K562 (cell line): ENCODE results near the gene RAD50. TPM values are rescaled to one million over a fixed set of nuclear protein-coding genes. Genes with fewer than 3 reads are reported as not detected.
A peak's percentile ranks its signal among the peaks of the same experiment; 100 is the strongest.

Source experiments
- ATAC-seq: fragments of 200-7000 bp; cut with Tn5 transposase; 3 replicates; pipeline ENCODE4 v1.9.1; 2020; ENCODE audit warnings: moderate library complexity
- BruUV-seq: library from RNA; stranded (reverse); fragments of 400-500 nt; replicated peaks from 2 replicates; lab custom pipeline; 2021; lab: Mats Ljungman, UMichigan
- CTCF ChIA-PET: fragments of 300-600 bp; formaldehyde crosslinking; extraction: SDS; loops from one replicate; lab custom pipeline; 2021; ENCODE audit warnings: low intra/inter-chr PET ratio; lab: Yijun Ruan, JAX
- POLR2A ChIA-PET: fragments of 300-600, 350-650 bp; sonication (Branson Sonifier 250); formaldehyde crosslinking; extraction: SDS; loops from one replicate; lab custom pipeline; 2021; ENCODE audit warnings: antibody characterized with exemption, inconsistent platforms; lab: Yijun Ruan, JAX
- DNase-seq, 4 experiments: peaks; one replicate each; pipeline versions ENCODE4 v3.0.0 to v3.0.0-alpha.2; 2011 to 2018; ENCODE audit warnings: low spot score in 3 of 4, mixed read lengths in 3 of 4; ENCODE audit errors: extremely low read depth in 1 of 4
- FAIRE-seq: peaks from 2 replicates; lab custom pipeline; 2011; peaks lifted over from hg19 to GRCh38; lab: Jason Lieb, UNC
- H2AFZ ChIP-seq: 2 replicates; pipeline ENCODE4 v1.6.0; 2011; ENCODE audit warnings: low read depth, low read length, control low read depth, inconsistent platforms
- H3K27ac ChIP-seq: fragments of 200-600 bp; 3 replicates; pipeline ENCODE4 v1.8.0; 2011; ENCODE audit warnings: low read depth, mild to moderate bottlenecking, control low read depth, inconsistent platforms, low read length, moderate library complexity, mixed read lengths; ENCODE audit errors: extremely low read depth
- H3K27me3 ChIP-seq, 2 experiments: fragments of 300-600 bp in 1 of 2; 2 replicates in 1 of 2; 3 replicates in 1 of 2; pipeline versions ENCODE4 v1.6.0 to v1.8.0; 2011; ENCODE audit warnings: inconsistent platforms in 2 of 2, low read length in 2 of 2, mild to moderate bottlenecking in 1 of 2, mixed read lengths in 1 of 2, moderate library complexity in 1 of 2; ENCODE audit not compliant: control insufficient read depth in 2 of 2, insufficient read depth in 2 of 2
- H3K36me3 ChIP-seq: fragments of 300-600 bp; 3 replicates; pipeline ENCODE4 v1.8.0; 2011; ENCODE audit warnings: mild to moderate bottlenecking, low read length, inconsistent platforms; ENCODE audit not compliant: control insufficient read depth, insufficient read depth
- H3K4me1 ChIP-seq, 2 experiments: fragments of 200-600 bp in 1 of 2; replicated peaks in 1 of 2; 2 replicates in 1 of 2; 3 replicates in 1 of 2; pipeline versions ENCODE4 v1.5.1 to v1.8.0; 2011; ENCODE audit warnings: inconsistent platforms in 2 of 2, low read length in 2 of 2, mild to moderate bottlenecking in 1 of 2, mixed read lengths in 1 of 2, moderate library complexity in 1 of 2; ENCODE audit not compliant: control insufficient read depth in 2 of 2, insufficient read depth in 2 of 2
- H3K4me2 ChIP-seq: 2 replicates; pipeline ENCODE4 v1.6.1; 2011; ENCODE audit warnings: low read length, control low read depth, inconsistent platforms, mixed read lengths; ENCODE audit not compliant: insufficient read depth
- H3K4me3 ChIP-seq: fragments of 200-600 bp; sonication (generic), shearing (Covaris generic); 2 replicates; pipeline ENCODE4 v1.5.1; 2016; ENCODE audit warnings: control low read depth, inconsistent platforms
- H3K79me2 ChIP-seq: fragments of 200-600 bp; 3 replicates; pipeline ENCODE4 v1.8.0; 2011; ENCODE audit warnings: low read length, inconsistent platforms; ENCODE audit not compliant: control insufficient read depth, insufficient read depth
- H3K9ac ChIP-seq, 2 experiments: 2 replicates each; pipeline versions ENCODE4 v1.6.0 to v1.6.1; 2011; ENCODE audit warnings: low read depth in 2 of 2, low read length in 2 of 2, control low read depth in 1 of 2, inconsistent platforms in 1 of 2, mild to moderate bottlenecking in 1 of 2, mixed read lengths in 1 of 2; ENCODE audit not compliant: insufficient read depth in 1 of 2
- H3K9me1 ChIP-seq: one replicate; pipeline ENCODE4 v1.6.0; 2011; ENCODE audit warnings: inconsistent platforms, mild to moderate bottlenecking, low read length, moderate library complexity; ENCODE audit not compliant: control insufficient read depth, insufficient read depth
- H3K9me3 ChIP-seq: replicated peaks from 2 replicates; pipeline ENCODE4 v1.5.1; 2011; ENCODE audit warnings: low read depth, low read length, inconsistent platforms; ENCODE audit not compliant: control insufficient read depth, insufficient read depth
- H4K20me1 ChIP-seq: replicated peaks from 2 replicates; pipeline ENCODE4 v1.6.1; 2011; ENCODE audit warnings: low read length, inconsistent platforms, mixed read lengths; ENCODE audit not compliant: control insufficient read depth, insufficient read depth
- CXXC5 ChIP-seq: fragments of 250-450 bp; sonication (Bioruptor Pico); IDR thresholded peaks from 2 replicates; pipeline ENCODE4 v1.8.0; 2022; ENCODE audit warnings: inconsistent platforms, mild to moderate bottlenecking, moderate library complexity
- HOMEZ ChIP-seq: fragments of 250-450 bp; sonication (Bioruptor Pico); IDR thresholded peaks from 2 replicates; pipeline ENCODE4 v1.4.0; 2020; ENCODE audit warnings: mild to moderate bottlenecking, moderate library complexity
- JUN ChIP-seq, 2 experiments: sonication (generic) in 1 of 2; formaldehyde crosslinking in 1 of 2; IDR thresholded peaks; 2 replicates each; pipeline versions ENCODE4 v1.6.1 to v1.8.0; 2012 to 2022; ENCODE audit warnings: borderline replicate concordance in 2 of 2, mild to moderate bottlenecking in 2 of 2, improper control_type of control experiment in 1 of 2, low read depth in 1 of 2, low read length in 1 of 2, missing genetic modification reagents in 1 of 2
- KDM2B ChIP-seq: fragments of 250-450 bp; sonication (Bioruptor Pico); IDR thresholded peaks from 2 replicates; pipeline ENCODE4 v1.8.0; 2021; ENCODE audit warnings: mild to moderate bottlenecking, moderate library complexity
- KHSRP ChIP-seq: fragments of 450-650 bp; IDR thresholded peaks from 2 replicates; pipeline ENCODE4 v1.6.1; 2017
- MAX ChIP-seq: sonication (generic); formaldehyde crosslinking; IDR thresholded peaks from 2 replicates; pipeline ENCODE4 v1.9.0; 2022; ENCODE audit warnings: mild to moderate bottlenecking, missing genetic modification reagents
- MED1 ChIP-seq: sonication (generic); formaldehyde crosslinking; IDR thresholded peaks from 2 replicates; pipeline ENCODE4 v1.8.1; 2023; ENCODE audit warnings: missing genetic modification reagents, borderline replicate concordance
- POLR2H ChIP-seq: IDR thresholded peaks from 2 replicates; pipeline ENCODE4 v1.6.1; 2016; ENCODE audit warnings: missing genetic modification characterization, low read depth, mild to moderate bottlenecking, control low read depth, missing compliant biosample characterization, moderate library complexity
- SFPQ ChIP-seq: fragments of 200-400 bp; formaldehyde crosslinking; IDR thresholded peaks from 2 replicates; pipeline ENCODE4 v1.6.1; 2017; ENCODE audit warnings: mild to moderate bottlenecking, low read depth, low read length, moderate library complexity
- TEAD4 ChIP-seq, 2 experiments: sonication (generic) in 1 of 2; formaldehyde crosslinking in 1 of 2; IDR thresholded peaks; 2 replicates each; pipeline versions ENCODE4 v1.6.1 to v1.8.0; 2012 to 2022; ENCODE audit warnings: borderline replicate concordance in 1 of 2, inconsistent platforms in 1 of 2, low read length in 1 of 2, mild to moderate bottlenecking in 1 of 2, missing genetic modification reagents in 1 of 2
- ZNF398 ChIP-seq: fragments of 250-450 bp; sonication (Bioruptor Pico); IDR thresholded peaks from 2 replicates; pipeline ENCODE4 v1.8.0; 2021; ENCODE audit warnings: moderate library complexity, mild to moderate bottlenecking, inconsistent platforms
- ZNF699 ChIP-seq: fragments of 250-450 bp; sonication (Bioruptor Pico); IDR thresholded peaks from 2 replicates; pipeline ENCODE4 v1.8.0; 2021; ENCODE audit warnings: mild to moderate bottlenecking, moderate library complexity; ENCODE audit not compliant: insufficient replicate concordance
- WGBS: fragments of 100-300 bp; shearing (Covaris generic); methylation state at CpG from one replicate; pipeline ENCODE4 v1.1.6; 2016; ENCODE audit warnings: low coverage, mixed read lengths; ENCODE audit not compliant: insufficient coverage; ENCODE audit errors: missing lambda C conversion rate; 5-methylcytosine and 5-hydroxymethylcytosine counted together
- in situ Hi-C: fragments of 300-500 bp; cut with MboI; formaldehyde crosslinking; loops from 4 replicates; pipeline ENCODE4 v1.15.0; 2018; ENCODE audit warnings: inconsistent platforms, mixed read lengths
- intact Hi-C: fragments of 100-400 bp; cut with micrococcal nuclease; formaldehyde crosslinking; loops from 2 replicates; pipeline ENCODE4 v1.14.2; 2022
- polyA plus RNA-seq, 8 experiments: library from polyadenylated mRNA; depleted of rRNA in 4 of 8; stranded (reverse) in 5 of 8; unstranded in 3 of 8; fragments of >200 nt; fragmentation: Nextera tagmentation in 2 of 8; fragmentation: Illumina TruSeq in 1 of 8; extraction: Ambion mirVana in 2 of 8; extraction: Trizol in 1 of 8; gene quantifications; 2 replicates each; pipeline versions ENCODE4 v1.2.1 to v1.2.3, GENCODE V29; 2011 to 2014; ENCODE audit warnings: inconsistent platforms in 1 of 8, missing spikeins in 1 of 8
- total RNA-seq, 7 experiments: library from RNA; depleted of rRNA in 6 of 7; stranded (reverse); fragments of >200 nt in 6 of 7; fragmentation: Illumina TruSeq in 2 of 7; extraction: Trizol in 2 of 7; gene quantifications; 2 replicates each; pipeline versions ENCODE4 v1.2.1 to v1.2.3, GENCODE V29; 2011 to 2021; ENCODE audit warnings: low replicate concordance in 1 of 7

The RAD50 gene
- total and polyA plus RNA-seq, 9 of the 15 experiments (the other 6 are each of a cell fraction or from before 2014, with no cell fraction given): 15.3 to 74.2 (median 44.1) TPM

- ChIA-PET POLR2A (interaction anchor here (0.7 to 0.8 kb wide), 2 partner anchors 11 to 364 kb away, joined by 3 to 6 read pairs; partner anchors contain the start of gene HSPA4), CTCF (no interaction called here)
- Histone ChIP-seq H3K27me3 (no peaks in the 10 kb centered on the region), H3K4me1 (peaks cover 7 to 30% of the 10 kb centered on the region in 2 experiments; a peak in 4 of 5 replicates), H3K4me2 (no peak overlapping the region), H2AFZ (no peak overlapping the region), H3K9ac (no peak overlapping the region), H3K4me3 (no peak overlapping the region), H4K20me1 (no peaks in the 10 kb centered on the region), H3K9me3 (no peaks in the 10 kb centered on the region), H3K36me3 (no peaks in the 10 kb centered on the region), H3K9me1 (no peaks in the 10 kb centered on the region), H3K27ac (no peak overlapping the region), H3K79me2 (no peaks in the 10 kb centered on the region)
- 66% methylated on average over 5 of the region's 5 CpGs for WGBS
- BruUV-seq: no TSS peak
- TF ChIP-seq MAX (CRISPR knock-in tag) (0 out of 2 replicates have a peak, but pooled peaks have one; percentile 22), MED1 (no peak), KHSRP (no peak), ZNF398 (CRISPR knock-in tag) (no peak), ZNF699 (CRISPR knock-in tag) (no peak), HOMEZ (no peak), JUN (IDR thresholded peaks at IDR 0.05; ENCODE audit: borderline replicate concordance, low read depth, low read length) (no peak), JUN (CRISPR knock-in tag; IDR thresholded peaks at IDR 0.05; ENCODE audit: borderline replicate concordance) (0 out of 2 replicates have a peak, but pooled peaks have one; percentile 49), POLR2H (tag) (no peak), TEAD4 (IDR thresholded peaks at IDR 0.05; ENCODE audit: low read length) (no peak), TEAD4 (CRISPR knock-in tag; IDR thresholded peaks at IDR 0.05; ENCODE audit: borderline replicate concordance) (no peak), SFPQ (no peak), CXXC5 (CRISPR knock-in tag) (no peak), KDM2B (no peak)
- FAIRE-seq (no peak), ATAC-seq (no peak), DNase-seq (no peak)
- in situ Hi-C loops: no loop called here
- intact Hi-C loops: no loop called here
These were observed 131.2 kb downstream of the RAD50 start for GRCh38 chr5:132687995-132688394.
